NOMO-1 treated with DMSO at 0.1 percent for 48 hours (cell line): Measurements from ENCODE around the gene KRTAP16-1.
"Not testable (repeated sequence)": the region's sequence is repeated elsewhere in the genome, so short reads cannot be mapped to it uniquely, and the experiment has no call there.

Source experiments
- DNase-seq: peaks from one replicate; lab custom pipeline; 2025; ENCODE audit not compliant: unreplicated experiment; lab: John Stamatoyannopoulos, UW

Gene KRTAP16-1

GRCh38 chr17:41308918-41309359 lies at the start of gene KRTAP16-1:
KRTAP16-1 (minus strand) TSS chr17:41309309; CDS start chr17:41309253, 56 bp downstream.
- no peak for DNase-seq

- DNase-seq: peak; percentile 91
Measured at GRCh38 chr17:41354536-41354935, 45.4 kb upstream of the KRTAP16-1 start.

- no peak for DNase-seq
Measured at GRCh38 chr17:41352597-41353366, 43.7 kb upstream of the KRTAP16-1 start.

GRCh38 chr17:41351177-41351576 lies 42.1 kb upstream of the KRTAP16-1 start:
- no peak for DNase-seq

GRCh38 chr17:41350381-41350878 lies 41.3 kb upstream of the KRTAP16-1 start, which contains the start of gene KRT33A:
KRT33A (minus strand) TSS chr17:41350828; CDS start chr17:41350767, 61 bp downstream.
- not testable (repeated sequence) for DNase-seq

GRCh38 chr17:41347869-41348760 lies 39.0 kb upstream of the KRTAP16-1 start:
- peak; percentile 46 for DNase-seq

- not testable (repeated sequence) for DNase-seq
Measured at GRCh38 chr17:41346421-41346820, 37.3 kb upstream of the KRTAP16-1 start.

- DNase-seq: no peak
Measured at GRCh38 chr17:41345992-41346391, 36.9 kb upstream of the KRTAP16-1 start.

- DNase-seq: no peak
Measured at GRCh38 chr17:41343029-41343428, 33.9 kb upstream of the KRTAP16-1 start.

GRCh38 chr17:41340934-41341861 lies 32.1 kb upstream of the KRTAP16-1 start:
- DNase-seq: no peak

GRCh38 chr17:41340494-41340893 lies 31.4 kb upstream of the KRTAP16-1 start:
- no peak for DNase-seq

GRCh38 chr17:41339571-41340172 lies 30.6 kb upstream of the KRTAP16-1 start:
- DNase-seq: no peak

- peak; percentile 80 for DNase-seq
Measured at GRCh38 chr17:41338961-41339485, 29.9 kb upstream of the KRTAP16-1 start.

- DNase-seq: no peak
Measured at GRCh38 chr17:41335747-41336146, 26.6 kb upstream of the KRTAP16-1 start.

GRCh38 chr17:41334385-41335305 lies 25.5 kb upstream of the KRTAP16-1 start:
- peak; percentile 33 for DNase-seq

GRCh38 chr17:41333836-41334235 lies 24.7 kb upstream of the KRTAP16-1 start:
- DNase-seq: no peak

- no peak for DNase-seq
Measured at GRCh38 chr17:41333098-41333497, 24.0 kb upstream of the KRTAP16-1 start.

- DNase-seq: no peak
Measured at GRCh38 chr17:41332239-41332638, 23.1 kb upstream of the KRTAP16-1 start.

GRCh38 chr17:41331606-41332005 lies 22.5 kb upstream of the KRTAP16-1 start:
- DNase-seq: no peak
